HCT116 (cell line): ENCODE data around the gene SLC47A2.

Experiments used
- CEBPB ChIP-seq: IDR thresholded peaks from 2 replicates; pipeline ENCODE4 v1.6.1; 2012; ENCODE audit warnings: low read depth
- CTCF ChIP-seq, 3 experiments: fragments of 200-600 bp in 1 of 3; sonication (generic) in 1 of 3; IDR thresholded peaks in 2 of 3; conservative IDR thresholded peaks in 1 of 3; 2 replicates each; pipeline ENCODE4 v1.5.1; 2012 to 2017; ENCODE audit warnings: low read depth in 2 of 3, low read length in 2 of 3, antibody characterized with exemption in 1 of 3, borderline replicate concordance in 1 of 3, control low read depth in 1 of 3, mild to moderate bottlenecking in 1 of 3, mixed read lengths in 1 of 3, mixed run types in 1 of 3, moderate library complexity in 1 of 3; ENCODE audit not compliant: insufficient read depth in 1 of 3
- EGR1 ChIP-seq: IDR thresholded peaks from 2 replicates; pipeline ENCODE4 v1.6.1; 2012; ENCODE audit warnings: low read depth
- EZH2 ChIP-seq: fragments of 200-600 bp; sonication (generic); IDR thresholded peaks from 2 replicates; pipeline ENCODE4 v1.6.1; 2017; ENCODE audit warnings: antibody characterized with exemption, mixed run types
- MAX ChIP-seq: IDR thresholded peaks from 2 replicates; pipeline ENCODE4 v1.6.1; 2012
- POLR2A ChIP-seq: IDR thresholded peaks from 2 replicates; pipeline ENCODE4 v1.7.0; 2011; ENCODE audit warnings: borderline replicate concordance; ENCODE audit not compliant: insufficient read depth, insufficient read length; ENCODE audit errors: extremely low read depth
- POLR2AphosphoS5 ChIP-seq: IDR thresholded peaks from 2 replicates; pipeline ENCODE4 v1.6.1; 2011; ENCODE audit warnings: mild to moderate bottlenecking, low read depth, low read length, moderate library complexity
- RAD21 ChIP-seq: IDR thresholded peaks from 2 replicates; pipeline ENCODE4 v1.6.1; 2012; ENCODE audit warnings: low read depth, mild to moderate bottlenecking
- SP1 ChIP-seq: IDR thresholded peaks from 2 replicates; pipeline ENCODE4 v1.6.1; 2012; ENCODE audit warnings: low read depth
- ZBTB33 ChIP-seq: IDR thresholded peaks from 2 replicates; pipeline ENCODE4 v1.6.1; 2011; ENCODE audit warnings: mild to moderate bottlenecking, low read length, moderate library complexity; ENCODE audit not compliant: insufficient replicate concordance; ENCODE audit errors: extremely low read depth
- ZFX ChIP-seq: fragments of 450-650 bp; IDR thresholded peaks from 2 replicates; pipeline ENCODE4 v1.6.1; 2017

DNA sequence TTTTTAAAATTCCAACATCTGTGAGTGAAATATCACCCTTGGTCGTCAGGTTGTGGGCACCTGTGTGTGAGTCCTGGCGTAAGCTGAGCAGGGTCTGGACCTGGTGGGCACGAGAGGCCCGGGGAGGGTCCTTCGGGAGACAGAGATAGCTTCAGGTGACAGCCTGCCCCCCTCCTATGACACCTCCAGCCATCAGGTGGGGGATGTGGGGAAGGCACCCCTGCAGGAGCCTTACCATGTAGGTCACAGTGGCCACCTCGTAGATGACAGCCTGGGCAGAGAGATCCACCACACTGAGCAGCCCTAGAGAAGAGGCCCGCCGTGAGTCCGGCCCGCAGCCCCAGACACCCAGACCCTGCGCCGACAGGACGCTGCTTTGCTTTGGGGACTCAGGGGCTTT, 11.2 kb downstream of the SLC47A2 start:
- TF ChIP-seq MAX (no peak), POLR2A (no peak), CTCF (IDR thresholded peaks at IDR 0.05 in 2 of 3, conservative IDR thresholded peaks at IDR 0.05 in 1 of 3; ENCODE audit: borderline replicate concordance in 1 of 3, insufficient read depth in 1 of 3, low read depth in 2 of 3, low read length in 2 of 3) (no peak), RAD21 (no peak), EZH2 (no peak), POLR2AphosphoS5 (no peak), ZBTB33 (no peak), CEBPB (no peak), ZFX (no peak), SP1 (no peak), EGR1 (no peak)
